Measurements from ENCODE around the gene TBL1X. TPM values are rescaled to one million over a fixed set of nuclear protein-coding genes. Genes with fewer than 3 reads are reported as not detected.

Gene TBL1X
- total and polyA plus RNA-seq, 2 donors (not counting 3 experiments of a cell fraction or from before 2014, with no cell fraction given) = 8.7 to 25.3 TPM

DNA sequence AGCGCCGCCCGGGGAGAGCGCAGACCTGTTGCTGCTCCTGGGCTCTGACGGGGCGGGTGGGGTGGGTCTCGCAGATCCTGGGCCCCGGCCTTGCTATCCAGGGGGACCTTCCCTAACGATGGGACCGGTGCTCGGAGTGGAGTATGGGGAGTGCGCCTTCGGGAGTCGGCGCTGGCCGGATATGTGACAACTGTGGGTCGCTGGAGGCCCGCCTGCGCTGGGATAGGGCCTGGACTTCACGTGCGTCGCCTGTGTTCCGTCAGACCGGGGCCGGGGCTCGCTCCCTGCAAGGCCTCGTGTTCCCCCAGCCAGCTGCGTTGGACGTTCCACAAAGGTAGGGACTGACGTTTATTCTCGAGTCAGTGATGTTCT is 1.3 kb downstream of the TBL1X start:
- dilution Hi-C loops (cut with MboI; ENCODE audit: extremely low pct_ligation_motif_present, low sequenced_read_pairs) (no loop called here), intact Hi-C loops (cut with micrococcal nuclease) (loop anchor here (10.0 kb wide), 1 partner anchor 389 kb away; no protein-coding TSS in a partner anchor)
- no peaks in the 10 kb centered on the region for H3K9me3 ChIP-seq (replicated peaks; ENCODE audit: control insufficient read depth, insufficient read depth, low read length)
- H2AFZ ChIP-seq (ENCODE audit: low read depth, low read length) = no peak overlapping the region
- H3K9me1 ChIP-seq (replicated peaks; ENCODE audit: control insufficient read depth, extremely low read depth, insufficient read depth, low read length) = no peaks in the 10 kb centered on the region
- no peak overlapping the region for H3K27ac ChIP-seq (ENCODE audit: insufficient read depth, low read depth, low read length)
- FAIRE-seq = peak; percentile 26
- peak; percentile 23 for DNase-seq (ENCODE audit: low read depth, low spot score)
- no peaks in the 10 kb centered on the region for H4K20me1 ChIP-seq (replicated peaks; ENCODE audit: control insufficient read depth, extremely low read depth, insufficient read depth, low read length)
- POLR2A ChIA-PET = no interaction called here
- peak overlapping the region in 2 of 3 experiments; percentile 51 to 79 for H3K4me3 ChIP-seq (replicated peaks in 1 of 3; ENCODE audit: insufficient read depth in 1 of 3, low read depth in 1 of 3, low read length in 3 of 3)
- no peak for TF ChIP-seq FOS (IDR thresholded peaks at IDR 0.05; ENCODE audit: borderline replicate concordance, insufficient read depth, low read length)
- no peak for TF ChIP-seq MAX (IDR thresholded peaks at IDR 0.05; ENCODE audit: insufficient read depth, insufficient read length)
- TF ChIP-seq MYC (IDR thresholded peaks at IDR 0.05; ENCODE audit: low read depth, low read length) = no peak
- TF ChIP-seq GATA2 (IDR thresholded peaks at IDR 0.05; ENCODE audit: insufficient read depth, insufficient read length, low read depth, low read length) = no peak
- no peak for TF ChIP-seq POLR2AphosphoS5 (IDR thresholded peaks at IDR 0.05; ENCODE audit: insufficient read depth, low read depth, low read length)
- no peak for TF ChIP-seq POLR2A (IDR thresholded peaks at IDR 0.05; ENCODE audit: low read depth, low read length)
- TF ChIP-seq JUN (IDR thresholded peaks at IDR 0.05; ENCODE audit: borderline replicate concordance, insufficient read depth, insufficient read length, low read depth) = no peak
- no peak for TF ChIP-seq EZH2 (IDR thresholded peaks at IDR 0.05; ENCODE audit: borderline replicate concordance, low read depth, low read length, severe bottlenecking)
- CTCF ChIA-PET = no interaction called here
- H3K27me3 ChIP-seq (ENCODE audit: control insufficient read depth in 2 of 2, insufficient read depth in 2 of 2, low read length in 2 of 2) = no peaks in the 10 kb centered on the region
- H3K9ac ChIP-seq (replicated peaks; ENCODE audit: extremely low read depth, insufficient read depth, low read length) = peak overlapping the region; percentile 56
- H3K4me1 ChIP-seq (ENCODE audit: control insufficient read depth, extremely low read depth, insufficient read depth, low read length) = peaks cover 15% of the 10 kb centered on the region
- peaks cover 35% of the 10 kb centered on the region for H3K79me2 ChIP-seq (ENCODE audit: control insufficient read depth, insufficient read depth, low read length)
- no TSS peak for BruUV-seq (replicated peaks)
- H3K4me2 ChIP-seq (ENCODE audit: insufficient read depth, low read length) = peak overlapping the region; percentile 67
- no peaks in the 10 kb centered on the region for H3K36me3 ChIP-seq (ENCODE audit: control insufficient read depth in 2 of 2, extremely low read depth in 1 of 2, insufficient read depth in 2 of 2, low read length in 2 of 2)

DNA sequence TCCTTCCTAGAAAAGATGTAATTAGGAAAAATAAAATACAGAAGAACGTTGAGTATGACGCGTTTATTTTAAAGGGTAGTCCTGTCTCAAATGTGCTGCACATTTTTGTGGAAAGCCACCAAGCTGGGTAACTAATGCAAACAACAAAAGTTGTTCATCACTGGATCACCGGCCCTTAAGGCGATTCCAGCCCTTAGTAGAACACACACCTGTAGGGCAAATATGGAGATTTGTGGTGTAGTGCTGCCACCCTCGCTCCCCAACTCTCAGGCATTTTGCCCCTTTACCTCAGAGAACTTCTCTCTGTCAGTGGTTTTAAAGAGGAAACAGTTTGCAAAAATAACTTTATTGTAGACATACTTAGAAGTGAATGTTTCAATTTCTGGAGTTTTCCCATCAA is 1.9 kb downstream of the TBL1X start:
- dilution Hi-C loops (cut with MboI; ENCODE audit: extremely low pct_ligation_motif_present, low sequenced_read_pairs) (no loop called here), intact Hi-C loops (cut with micrococcal nuclease) (loop anchor here (10.0 kb wide), 1 partner anchor 388 kb away; no protein-coding TSS in a partner anchor)
- CTCF ChIA-PET = no interaction called here
- no peaks in the 10 kb centered on the region for H3K27me3 ChIP-seq (ENCODE audit: control insufficient read depth in 2 of 2, insufficient read depth in 2 of 2, low read length in 2 of 2)
- no peak overlapping the region for H3K27ac ChIP-seq (ENCODE audit: insufficient read depth, low read depth, low read length)
- TF ChIP-seq MAX (IDR thresholded peaks at IDR 0.05; ENCODE audit: insufficient read depth, insufficient read length) (no peak), JUN (IDR thresholded peaks at IDR 0.05; ENCODE audit: borderline replicate concordance, insufficient read depth, insufficient read length, low read depth) (no peak), GATA2 (IDR thresholded peaks at IDR 0.05; ENCODE audit: insufficient read depth, insufficient read length, low read depth, low read length) (no peak)
- no peaks in the 10 kb centered on the region for H4K20me1 ChIP-seq (replicated peaks; ENCODE audit: control insufficient read depth, extremely low read depth, insufficient read depth, low read length)
- H3K4me2 ChIP-seq (ENCODE audit: insufficient read depth, low read length) = peak overlapping the region; percentile 67
- DNase-seq (ENCODE audit: low read depth, low spot score) (no peak), FAIRE-seq (no peak)
- H3K9ac ChIP-seq (replicated peaks; ENCODE audit: extremely low read depth, insufficient read depth, low read length) = peak overlapping the region; percentile 56
- no peaks in the 10 kb centered on the region for H3K9me3 ChIP-seq (replicated peaks; ENCODE audit: control insufficient read depth, insufficient read depth, low read length)
- H3K79me2 ChIP-seq (ENCODE audit: control insufficient read depth, insufficient read depth, low read length) = peaks cover 40% of the 10 kb centered on the region
- no peaks in the 10 kb centered on the region for H3K9me1 ChIP-seq (replicated peaks; ENCODE audit: control insufficient read depth, extremely low read depth, insufficient read depth, low read length)
- no peak overlapping the region for H2AFZ ChIP-seq (ENCODE audit: low read depth, low read length)
- POLR2A ChIA-PET = no interaction called here
- no TSS peak for BruUV-seq (replicated peaks)
- H3K4me1 ChIP-seq (ENCODE audit: control insufficient read depth, extremely low read depth, insufficient read depth, low read length) = peaks cover 15% of the 10 kb centered on the region
- peak overlapping the region in 1 of 3 experiments; percentile 51 for H3K4me3 ChIP-seq (replicated peaks in 1 of 3; ENCODE audit: insufficient read depth in 1 of 3, low read depth in 1 of 3, low read length in 3 of 3)
- H3K36me3 ChIP-seq (ENCODE audit: control insufficient read depth in 2 of 2, extremely low read depth in 1 of 2, insufficient read depth in 2 of 2, low read length in 2 of 2) = no peaks in the 10 kb centered on the region

Measured in endothelial cell of umbilical vein (primary cell).